ENCODE results near the gene IDH1. TPM values are rescaled to one million over a fixed set of nuclear protein-coding genes. Genes with fewer than 3 reads are reported as not detected.
"Not testable (repeated sequence)": the region's sequence is repeated elsewhere in the genome, so short reads cannot be mapped to it uniquely, and the experiment has no call there.

Gene IDH1
- total and polyA plus RNA-seq, 4 donors: 63.7 to 160 (median 85.2) TPM

DNA sequence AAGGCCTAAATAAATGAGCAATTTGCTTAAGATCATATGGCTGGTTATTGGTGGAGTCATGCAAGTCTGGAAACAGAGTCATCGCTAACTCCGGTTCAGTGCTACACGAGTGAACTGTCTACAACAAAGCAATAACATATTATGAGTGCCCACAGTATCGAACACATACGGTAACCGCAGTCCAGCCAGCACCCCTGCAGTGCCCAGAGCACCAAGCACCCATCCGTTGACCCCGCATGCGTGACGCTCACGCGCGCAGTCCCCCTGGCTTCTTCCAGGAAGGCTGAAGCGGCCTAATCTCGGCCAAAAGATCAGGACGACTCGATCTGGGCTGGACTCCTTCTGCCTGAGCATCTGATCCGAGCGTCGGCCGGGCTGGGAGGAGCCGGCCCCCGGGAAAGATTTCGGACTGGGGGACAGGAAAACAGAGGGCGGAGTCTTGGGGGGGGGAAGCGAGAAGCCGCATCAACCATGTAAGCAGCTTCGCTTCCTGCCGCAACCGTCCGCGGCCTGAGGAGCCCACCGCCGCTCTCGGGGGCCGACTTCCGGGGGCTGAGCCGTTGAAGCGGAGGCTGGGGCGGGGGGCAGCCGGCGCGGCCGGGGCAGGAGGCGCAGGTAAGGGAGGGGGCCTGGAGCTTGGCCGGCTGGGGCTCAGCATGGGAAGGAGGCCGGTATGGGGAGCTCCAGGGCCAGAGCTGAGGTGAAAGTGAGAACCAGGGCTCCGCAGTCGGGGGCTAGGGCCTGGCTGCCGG lies 11.1 kb upstream of the IDH1 start, which contains the start of gene PIKFYVE:
PIKFYVE (plus strand) TSS at position 455 of the 752 bp plus-strand sequence. CDS start 5,265 bp downstream, outside the sequence.
- peak; percentile 99 for ATAC-seq (ENCODE audit: insufficient read depth, low FRiP score)
- peak within 1 kb of the TSS; percentile 65 to 96 for H3K9ac ChIP-seq (ENCODE audit: insufficient read depth in 1 of 2, low read length in 2 of 2)

DNA sequence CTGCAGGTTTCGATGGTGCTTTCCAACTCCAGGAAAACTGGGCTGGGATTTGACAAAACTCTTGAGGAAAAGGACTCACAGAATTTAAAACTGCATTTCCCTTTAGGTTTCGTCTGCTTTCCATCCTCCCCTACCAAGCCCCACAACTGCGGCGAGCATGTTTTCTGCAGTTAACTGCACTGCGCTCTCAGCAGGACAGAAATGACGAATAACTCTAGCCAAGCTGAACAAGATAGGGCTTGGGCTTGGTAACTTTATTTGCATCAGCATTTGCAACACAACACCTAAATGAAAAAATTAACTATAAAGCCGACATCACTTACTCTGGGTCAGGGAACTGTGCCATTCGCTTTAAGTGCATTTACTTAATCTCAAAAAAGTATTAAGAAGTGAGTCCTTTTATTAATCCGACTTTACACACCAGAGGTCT lies 10.5 kb upstream of the IDH1 start:
- H3K9ac ChIP-seq (ENCODE audit: insufficient read depth in 1 of 2, low read length in 2 of 2): peak overlapping the region in 1 of 2 donors; percentile 95
- ATAC-seq (ENCODE audit: insufficient read depth, low FRiP score) (no peak), DNase-seq (peak in 2 of 3 donors; percentile 45 to 72)
- peak overlapping the region; percentile 79 for H3K4me3 ChIP-seq
- WGBS, 2 donors: 4 to 11% methylated on average over 9 of the region's 9 CpGs
- peak overlapping the region; percentile 91 to 96 for H3K27ac ChIP-seq (ENCODE audit: low read depth in 1 of 2, low read length in 1 of 2)
- no peaks in the 10 kb centered on the region for H3K9me3 ChIP-seq (ENCODE audit: control insufficient read depth in 4 of 4, insufficient read depth in 3 of 4, low read length in 3 of 4)
- TF ChIP-seq, protein P1, sequence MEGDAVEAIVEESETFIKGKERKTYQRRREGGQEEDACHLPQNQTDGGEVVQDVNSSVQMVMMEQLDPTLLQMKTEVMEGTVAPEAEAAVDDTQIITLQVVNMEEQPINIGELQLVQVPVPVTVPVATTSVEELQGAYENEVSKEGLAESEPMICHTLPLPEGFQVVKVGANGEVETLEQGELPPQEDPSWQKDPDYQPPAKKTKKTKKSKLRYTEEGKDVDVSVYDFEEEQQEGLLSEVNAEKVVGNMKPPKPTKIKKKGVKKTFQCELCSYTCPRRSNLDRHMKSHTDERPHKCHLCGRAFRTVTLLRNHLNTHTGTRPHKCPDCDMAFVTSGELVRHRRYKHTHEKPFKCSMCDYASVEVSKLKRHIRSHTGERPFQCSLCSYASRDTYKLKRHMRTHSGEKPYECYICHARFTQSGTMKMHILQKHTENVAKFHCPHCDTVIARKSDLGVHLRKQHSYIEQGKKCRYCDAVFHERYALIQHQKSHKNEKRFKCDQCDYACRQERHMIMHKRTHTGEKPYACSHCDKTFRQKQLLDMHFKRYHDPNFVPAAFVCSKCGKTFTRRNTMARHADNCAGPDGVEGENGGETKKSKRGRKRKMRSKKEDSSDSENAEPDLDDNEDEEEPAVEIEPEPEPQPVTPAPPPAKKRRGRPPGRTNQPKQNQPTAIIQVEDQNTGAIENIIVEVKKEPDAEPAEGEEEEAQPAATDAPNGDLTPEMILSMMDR (IDR thresholded peaks at IDR 0.05; ENCODE audit: control extremely low read depth, extremely low read depth): no peak
- H3K36me3 ChIP-seq (ENCODE audit: control insufficient read depth in 4 of 4, insufficient read depth in 4 of 4, low read length in 4 of 4): peaks cover 0 to 4% (median 2%) of the 10 kb centered on the region in 4 donors
- peaks cover 7 to 22% (median 11%) of the 10 kb centered on the region in 5 donors for H3K4me1 ChIP-seq (ENCODE audit: control insufficient read depth in 5 of 5, insufficient read depth in 5 of 5, low read length in 5 of 5)
- no peaks in the 10 kb centered on the region for H3K27me3 ChIP-seq (ENCODE audit: control insufficient read depth in 3 of 3, insufficient read depth in 3 of 3, low read length in 2 of 3)

More for the DNA sequence above, 11.1 kb upstream of the IDH1 start, which contains the start of gene PIKFYVE:
- peaks cover 7 to 22% (median 11%) of the 10 kb centered on the region in 5 donors for H3K4me1 ChIP-seq (ENCODE audit: control insufficient read depth in 5 of 5, insufficient read depth in 5 of 5, low read length in 5 of 5)
- H3K4me3 ChIP-seq: peak within 1 kb of the TSS; percentile 79
- TF ChIP-seq, protein P1 (IDR thresholded peaks at IDR 0.05; ENCODE audit: control extremely low read depth, extremely low read depth): peak; percentile 1
- no peaks in the 10 kb centered on the region for H3K27me3 ChIP-seq (ENCODE audit: control insufficient read depth in 3 of 3, insufficient read depth in 3 of 3, low read length in 2 of 3)
- no peaks in the 10 kb centered on the region for H3K9me3 ChIP-seq (ENCODE audit: control insufficient read depth in 4 of 4, insufficient read depth in 3 of 4, low read length in 3 of 4)
- peaks cover 0 to 4% (median 2%) of the 10 kb centered on the region in 4 donors for H3K36me3 ChIP-seq (ENCODE audit: control insufficient read depth in 4 of 4, insufficient read depth in 4 of 4, low read length in 4 of 4)
- peak; percentile 97 to 99 (median 99) for DNase-seq
- peak within 1 kb of the TSS; percentile 96 for H3K27ac ChIP-seq (ENCODE audit: low read depth in 1 of 2, low read length in 1 of 2)
- 1% methylated on average over 48 to 50 of the region's 50 CpGs for WGBS, 2 donors

DNA sequence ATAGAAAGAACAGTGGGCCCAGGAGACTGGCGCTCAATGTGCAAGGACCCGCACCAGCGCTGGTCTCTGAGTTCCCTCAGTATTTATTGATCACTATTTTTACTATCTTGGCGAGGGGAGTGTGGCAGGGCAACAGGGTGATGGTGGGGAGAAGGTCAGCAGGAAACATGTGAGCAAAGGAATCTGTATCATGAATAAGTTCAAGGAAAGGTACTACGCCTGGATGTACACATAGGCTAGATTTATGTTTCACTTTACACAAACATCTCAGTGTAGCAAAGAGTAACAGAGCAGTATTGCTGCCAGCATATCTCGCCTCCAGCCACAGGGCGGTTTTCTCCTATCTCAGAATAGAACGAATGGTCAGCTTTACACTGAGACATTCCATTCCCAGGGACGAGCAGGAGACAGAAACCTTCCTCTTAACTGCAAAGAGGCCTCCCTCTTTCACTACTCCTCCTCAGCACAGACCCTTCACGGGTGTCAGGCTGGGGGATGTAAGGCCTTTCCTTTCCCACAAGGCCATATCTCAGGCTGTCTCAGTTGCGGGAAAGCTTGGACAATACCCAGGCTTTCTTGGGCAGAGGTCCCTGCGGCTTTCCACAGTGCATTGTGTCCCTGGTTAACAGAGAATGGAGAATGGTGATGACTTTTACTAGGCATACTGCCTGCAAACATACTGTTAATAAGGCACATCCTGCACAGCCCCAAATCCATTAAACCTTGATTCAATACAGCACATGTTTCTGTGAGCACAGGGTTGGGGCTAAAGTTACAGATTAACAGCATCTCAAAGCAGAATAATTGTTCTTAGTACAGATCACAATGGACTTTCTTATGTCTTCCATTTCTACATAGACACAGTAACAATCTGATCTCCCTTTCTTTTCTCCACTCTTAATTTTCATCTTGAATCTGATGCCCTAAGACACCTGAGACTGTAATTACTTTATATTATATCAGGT lies 2.3 kb upstream of the IDH1 start:
- not testable (repeated sequence) for H3K27me3 ChIP-seq (ENCODE audit: control insufficient read depth in 3 of 3, insufficient read depth in 3 of 3, low read length in 2 of 3); H3K36me3 ChIP-seq (ENCODE audit: control insufficient read depth in 4 of 4, insufficient read depth in 4 of 4, low read length in 4 of 4); DNase-seq; ATAC-seq (ENCODE audit: insufficient read depth, low FRiP score); H3K9me3 ChIP-seq (ENCODE audit: control insufficient read depth in 4 of 4, insufficient read depth in 3 of 4, low read length in 3 of 4); H3K4me3 ChIP-seq; H3K9ac ChIP-seq (ENCODE audit: insufficient read depth in 1 of 2, low read length in 2 of 2)
- 84 to 92% methylated on average over 12 of the region's 12 CpGs for WGBS, 2 donors
- Histone ChIP-seq H3K27ac (ENCODE audit: low read depth in 1 of 2, low read length in 1 of 2) (peak overlapping the region in 1 of 2 donors; percentile 66), H3K4me1 (ENCODE audit: control insufficient read depth in 5 of 5, insufficient read depth in 5 of 5, low read length in 5 of 5) (peaks cover 0 to 19% (median 5%) of the 10 kb centered on the region in 5 donors)
